DMS 273 (cell line): Measurements from ENCODE around the gene SAPCD2.
"Not testable (repeated sequence)": the region's sequence is repeated elsewhere in the genome, so short reads cannot be mapped to it uniquely, and the experiment has no call there.

ENCODE experiments used
- DNase-seq: peaks from one replicate; lab custom pipeline; 2025; ENCODE audit not compliant: unreplicated experiment; lab: John Stamatoyannopoulos, UW

Gene SAPCD2

DNA sequence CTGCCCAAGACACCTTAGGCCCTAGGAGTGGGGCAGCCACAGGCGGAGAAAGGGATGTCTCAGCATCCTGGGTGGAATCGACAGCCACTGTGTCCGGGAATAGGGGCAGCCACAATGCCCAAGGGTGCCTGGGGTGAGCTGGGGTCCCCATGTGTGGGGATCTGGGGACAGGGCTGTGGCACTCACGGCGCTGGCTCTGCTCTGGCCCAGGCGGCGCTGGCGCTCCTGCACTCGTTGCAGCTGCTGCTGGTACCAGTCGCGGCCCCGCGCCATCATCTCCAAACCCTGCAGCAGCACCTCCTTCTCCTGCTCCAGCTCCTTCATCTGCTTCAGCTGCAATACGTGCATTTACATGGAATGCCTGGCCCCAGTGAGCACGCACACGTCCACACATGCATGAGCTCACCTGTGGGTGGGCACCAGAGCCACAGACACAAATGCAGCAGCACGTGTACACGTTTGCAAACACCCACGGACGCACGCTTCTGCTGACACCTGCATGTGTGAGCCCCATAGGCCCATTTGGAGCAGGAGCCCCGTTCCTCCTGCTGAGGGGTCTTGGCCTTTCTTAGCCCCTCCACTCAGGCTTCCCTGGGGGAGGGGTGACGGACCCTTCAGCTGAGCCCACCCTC is 4.9 kb downstream of the SAPCD2 start:
- no peak for DNase-seq

DNA sequence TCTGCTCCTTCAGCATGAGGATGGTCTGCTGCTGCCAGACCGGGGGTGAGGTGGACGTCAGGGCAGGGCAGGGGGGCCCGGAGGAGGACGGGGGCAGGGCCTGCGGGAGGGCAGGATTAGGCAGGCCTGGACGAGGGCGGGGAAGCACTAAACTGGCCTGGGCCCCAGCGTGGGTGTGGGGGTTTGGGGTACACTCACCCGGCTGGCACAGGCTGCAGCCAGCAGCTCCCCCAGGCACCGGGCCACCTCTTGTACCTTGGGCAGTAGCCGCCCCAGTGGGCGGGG is 5.5 kb downstream of the SAPCD2 start:
- no peak for DNase-seq

DNA sequence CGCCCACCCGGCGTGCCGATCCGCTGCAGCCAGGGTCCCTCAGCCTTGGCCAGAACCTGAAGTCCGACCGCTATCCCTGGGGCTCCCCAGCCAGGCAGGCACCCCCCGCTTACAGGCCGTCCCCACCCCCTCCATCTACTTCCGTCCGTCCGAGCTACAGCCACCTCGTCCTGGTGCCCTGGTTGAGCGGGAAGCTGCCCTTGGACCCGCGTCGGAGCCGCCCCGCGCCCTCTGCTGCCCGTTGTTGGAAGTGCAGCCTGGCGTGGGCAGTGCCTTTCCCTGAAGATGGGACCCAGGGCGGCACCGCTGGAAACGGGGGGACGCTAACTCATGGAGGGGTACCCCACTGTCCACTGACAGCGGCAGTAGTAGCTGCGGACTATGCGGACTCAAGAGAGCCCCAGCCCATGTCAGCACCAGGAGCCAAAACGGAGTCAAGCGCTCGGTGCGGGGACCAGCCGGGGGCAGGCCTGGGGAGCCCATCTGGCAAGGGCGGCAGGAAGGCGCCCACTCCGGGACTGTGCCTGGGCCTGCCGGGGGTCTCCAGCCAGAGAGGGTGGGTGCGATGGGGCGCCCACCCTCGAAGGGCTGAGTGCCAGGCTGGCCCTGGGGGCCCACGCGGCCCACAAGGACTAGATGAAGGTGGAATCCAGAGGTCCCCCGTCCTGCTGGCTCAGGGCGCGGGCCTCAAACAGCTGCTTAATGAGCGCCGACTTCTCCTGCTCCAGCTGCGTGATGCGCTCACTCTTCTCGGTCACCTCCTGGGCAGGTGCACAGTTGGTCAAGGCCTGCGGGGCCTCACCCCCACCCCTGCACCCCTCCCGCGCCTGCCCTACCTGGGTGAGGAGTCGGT is 6.1 kb downstream of the SAPCD2 start:
- peak; percentile 73 for DNase-seq

- DNase-seq = no peak
Measured at GRCh38 chr9:137063311-137064026, 6.9 kb downstream of the SAPCD2 start.

DNA sequence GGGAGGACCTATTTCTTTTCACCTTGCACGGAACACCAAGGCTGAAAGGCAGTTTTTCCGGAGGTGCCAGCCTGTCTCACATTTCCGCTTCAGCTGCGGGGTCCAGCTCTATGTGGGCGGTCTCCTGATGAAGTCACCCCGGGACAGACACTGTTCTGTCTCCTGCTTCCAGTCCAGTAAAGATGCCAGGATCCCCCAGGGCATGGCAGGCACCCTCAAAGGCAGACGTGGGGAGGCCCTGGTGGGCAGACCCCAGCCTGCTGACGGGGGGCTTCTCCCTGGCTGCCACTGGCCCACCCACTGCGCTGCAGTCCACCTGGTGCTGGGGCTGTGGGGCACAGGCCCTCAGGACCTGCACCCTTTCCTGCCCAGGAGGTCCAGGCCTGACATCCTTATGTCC is 7.6 kb downstream of the SAPCD2 start:
- DNase-seq = not testable (repeated sequence)

DNA sequence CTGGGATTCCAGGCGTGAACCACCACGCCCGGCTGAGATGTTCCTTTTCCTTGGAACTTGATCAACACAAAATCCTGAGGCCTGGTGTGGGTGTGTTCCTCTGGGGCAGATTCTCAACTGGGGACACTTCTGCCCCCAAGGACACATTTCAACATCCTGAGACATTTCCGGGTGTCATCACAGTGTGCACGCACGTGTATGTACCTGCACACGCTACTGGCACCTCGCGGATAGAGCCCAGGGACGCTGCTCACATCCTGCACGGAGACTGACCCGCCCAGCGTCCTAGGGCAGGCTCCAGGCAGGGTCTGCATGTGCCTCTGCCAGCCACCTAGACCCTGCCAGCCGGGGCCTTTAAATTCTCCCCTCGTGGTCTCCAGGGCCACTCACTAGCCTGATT is 8.0 kb downstream of the SAPCD2 start:
- no peak for DNase-seq

GRCh38 chr9:137058521-137059234 is 11.7 kb downstream of the SAPCD2 start:
- peak; percentile 70 for DNase-seq

DNA sequence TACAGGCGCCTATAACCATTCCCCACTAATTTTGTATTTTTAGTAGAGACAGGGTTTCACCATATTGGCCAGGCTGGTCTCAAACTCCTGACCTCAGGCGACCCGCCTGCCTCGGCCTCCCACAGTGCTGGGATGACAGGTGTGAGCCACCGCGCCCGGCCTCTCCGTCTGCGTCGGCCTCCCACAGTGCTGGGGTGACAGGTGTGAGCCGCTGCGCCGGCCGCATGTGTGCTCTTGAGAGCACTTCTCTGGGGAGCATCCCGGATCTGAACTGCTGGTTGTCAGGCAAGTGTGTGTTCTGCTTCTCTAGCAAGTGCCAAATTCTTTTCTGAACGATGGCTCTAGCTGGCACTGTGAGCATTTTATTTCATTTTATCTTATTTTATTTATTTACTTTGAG is 12.8 kb downstream of the SAPCD2 start:
- DNase-seq = peak; percentile 73

- DNase-seq = no peak
Measured at GRCh38 chr9:137056739-137057415, 13.5 kb downstream of the SAPCD2 start.

DNA sequence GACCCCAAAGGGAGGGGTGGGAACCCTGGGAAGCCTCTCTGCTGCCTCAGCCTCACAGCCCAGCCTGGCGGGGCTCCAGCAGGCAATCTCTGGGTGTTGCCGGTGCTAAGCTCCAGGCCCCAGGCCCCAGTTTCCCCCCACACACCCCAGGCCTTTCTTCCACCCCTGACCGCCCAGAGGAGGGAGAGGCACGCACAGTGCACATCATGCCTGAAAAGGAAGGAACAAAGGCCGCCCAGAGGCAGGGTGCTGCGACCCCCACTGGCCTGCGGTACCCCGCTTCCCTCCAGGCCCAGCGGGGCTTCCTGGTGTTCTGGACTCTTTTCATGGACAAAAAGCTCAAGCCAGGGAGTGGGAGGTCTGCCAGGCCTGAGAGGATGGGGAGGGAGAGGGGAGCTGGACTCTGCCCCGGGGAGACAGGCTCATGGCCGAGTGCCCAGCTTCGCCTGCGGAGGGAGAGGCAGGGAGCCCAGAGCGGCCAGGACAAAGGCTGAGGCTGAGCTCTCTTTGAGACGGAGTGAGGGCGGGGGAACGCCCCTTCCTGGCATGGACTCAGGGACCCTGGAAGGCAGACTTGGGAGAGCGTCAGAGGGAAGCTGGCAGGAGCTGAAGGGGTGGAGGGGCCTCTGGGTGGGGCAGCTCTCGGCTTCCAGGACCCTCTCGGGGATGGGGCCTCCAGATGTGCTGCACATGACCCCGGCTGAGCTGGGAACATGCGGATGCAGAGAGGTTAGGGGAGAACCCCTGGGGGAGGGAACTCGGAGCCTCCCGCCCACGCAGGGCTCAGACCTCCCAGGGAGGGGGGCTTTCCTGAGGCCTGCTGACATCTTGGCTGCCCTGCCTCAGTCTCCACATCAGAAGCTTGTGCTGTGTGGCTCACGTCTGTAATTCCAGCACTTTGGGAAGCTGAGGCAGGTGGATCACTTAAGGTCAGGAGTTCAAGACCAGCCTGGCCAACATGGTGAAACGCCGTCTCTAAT is 14.7 kb downstream of the SAPCD2 start:
- peak; percentile 74 for DNase-seq

- no peak for DNase-seq
Measured at GRCh38 chr9:137054932-137055384, 15.4 kb downstream of the SAPCD2 start.

DNA sequence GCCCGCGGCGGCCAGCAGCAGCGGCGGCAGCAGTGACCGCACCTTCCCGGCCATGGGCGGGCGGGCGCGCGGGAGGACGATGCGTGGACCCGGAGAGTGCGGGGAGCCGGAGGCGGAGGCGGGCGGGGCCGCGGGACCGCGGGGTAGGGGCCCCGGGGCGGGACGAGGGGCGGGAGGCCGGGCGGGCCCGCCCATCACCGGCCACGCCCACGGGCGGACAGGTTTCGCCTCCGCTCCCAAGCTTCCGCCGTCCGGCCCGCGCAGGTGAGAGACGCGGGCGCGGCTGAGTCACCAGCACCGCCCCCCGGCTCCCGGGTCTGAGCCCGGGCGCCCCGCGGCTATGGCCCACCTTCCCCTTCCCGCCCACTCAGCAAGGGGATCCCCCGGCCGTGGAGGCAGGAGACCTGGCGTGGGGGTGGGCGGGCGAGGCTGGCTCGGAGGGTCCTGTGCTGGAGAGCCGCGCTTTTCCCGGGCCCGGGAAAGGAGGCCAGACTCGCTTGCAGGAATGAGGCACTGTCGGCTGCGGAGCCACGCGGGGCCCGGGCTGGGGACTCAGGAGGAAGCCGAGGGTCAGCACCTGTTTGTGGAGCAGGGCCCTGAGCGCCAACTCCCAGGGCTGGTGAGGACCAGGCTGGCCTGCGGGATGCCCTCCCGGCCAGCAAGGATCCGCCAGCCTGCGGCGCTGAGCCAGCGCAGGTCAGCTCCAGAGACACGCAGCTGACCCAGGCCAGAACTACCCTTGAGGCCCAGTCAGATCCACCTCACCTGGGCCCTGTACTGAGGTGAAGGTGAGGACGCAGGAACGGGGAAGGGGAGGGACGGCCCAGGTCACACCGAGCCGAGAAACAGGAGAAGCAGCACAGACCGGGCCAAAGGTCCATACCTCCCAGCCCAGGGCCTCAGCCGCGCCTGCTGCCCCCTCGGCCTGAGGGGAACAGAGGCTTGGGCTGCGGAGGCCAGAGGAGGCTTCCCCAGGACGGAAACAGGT is 16.1 kb downstream of the SAPCD2 start, which contains the start of gene ENTPD2:
TSS of gene ENTPD2 (minus strand) at position 118 of the 988 bp plus-strand sequence. CDS start at position 54, 64 bp downstream.
- DNase-seq = no peak

DNA sequence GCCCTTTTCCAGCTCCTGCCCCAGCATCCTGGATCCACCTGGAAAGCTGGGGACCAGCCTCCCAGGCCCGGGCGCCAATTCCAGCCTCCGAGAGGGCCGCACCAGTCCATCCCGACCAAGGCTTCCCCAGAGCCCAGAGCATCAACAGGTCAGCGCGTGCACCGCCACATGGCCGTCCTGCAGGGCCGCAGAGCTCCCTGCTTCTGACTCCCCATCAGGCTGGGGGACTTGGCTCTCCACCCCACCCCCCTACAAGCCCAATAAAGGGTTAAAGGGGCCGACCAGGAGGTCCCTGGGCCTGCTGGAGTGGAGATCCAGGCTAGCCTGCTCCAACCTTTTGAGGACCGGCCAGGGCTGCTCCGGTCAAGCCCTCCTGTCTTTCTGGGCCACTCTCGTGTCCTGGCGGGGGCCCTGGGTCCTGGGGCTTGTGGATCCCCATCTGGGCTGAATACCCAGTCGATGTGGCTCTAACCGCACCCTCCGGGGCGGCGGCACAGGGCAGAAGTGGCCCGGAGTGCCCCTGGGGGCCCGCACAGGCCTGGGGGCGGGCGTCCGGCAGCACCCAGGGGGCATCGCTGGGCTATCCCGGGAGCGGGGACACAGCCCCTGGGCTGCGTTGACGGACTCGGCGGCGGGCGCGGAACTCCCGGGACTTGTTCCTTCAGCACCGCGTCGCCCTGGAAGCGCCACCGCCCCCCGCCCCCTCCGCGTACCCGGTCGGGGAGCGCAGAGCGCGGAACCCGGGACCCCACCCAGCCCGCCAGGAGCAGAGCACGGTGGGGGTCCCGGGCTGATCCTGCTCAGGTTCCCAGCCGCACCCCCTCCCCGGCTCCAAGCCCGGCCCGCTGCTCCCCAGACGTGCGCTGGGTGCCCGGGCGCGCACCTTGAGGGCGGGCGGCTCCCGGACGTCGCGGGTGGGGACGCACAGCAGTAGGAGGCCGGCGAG is 17.1 kb downstream of the SAPCD2 start:
- DNase-seq = no peak

GRCh38 chr9:137052293-137052692 is 18.1 kb downstream of the SAPCD2 start:
- no peak for DNase-seq

DNA sequence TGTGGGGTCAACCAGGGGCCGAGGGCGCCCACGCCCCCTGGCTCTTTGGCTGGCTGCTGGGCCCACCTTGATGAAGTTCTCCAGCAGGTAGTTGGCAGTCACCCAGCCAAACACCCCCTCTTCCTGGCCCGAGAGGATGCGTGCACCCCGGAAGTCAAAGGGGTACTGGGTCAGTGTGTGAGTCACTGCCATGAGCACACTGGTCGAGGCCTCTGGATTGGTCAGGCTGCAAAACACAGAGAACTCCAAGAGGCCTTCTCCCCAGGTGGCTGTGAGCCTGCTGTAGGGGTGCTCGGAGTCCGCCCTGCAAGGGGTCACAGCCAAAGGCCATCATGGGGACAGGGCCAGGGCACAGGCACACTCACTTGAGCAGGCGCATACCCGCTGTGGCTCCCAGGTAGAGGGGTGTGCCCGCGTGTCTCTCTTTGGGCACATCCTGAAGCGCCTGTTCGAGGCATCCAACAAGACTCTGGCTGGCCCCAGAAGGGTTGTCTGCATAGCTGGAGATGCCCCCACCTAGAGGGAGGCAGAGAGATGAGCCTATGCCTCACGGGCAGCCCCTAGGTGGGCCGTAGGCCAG is 19.1 kb downstream of the SAPCD2 start:
- no peak for DNase-seq

- DNase-seq = peak; percentile 37
Measured at GRCh38 chr9:137050570-137050969, 19.8 kb downstream of the SAPCD2 start.
